Left ventricle myocardium superior (tissue), 1 donor: ENCODE data around the gene SLC51B. TPM values are rescaled to one million over a fixed set of nuclear protein-coding genes. Genes with fewer than 3 reads are reported as not detected.
"Not testable (repeated sequence)": the region's sequence is repeated elsewhere in the genome, so short reads cannot be mapped to it uniquely, and the experiment has no call there.

Experiments
- ATAC-seq: fragments of 200-7000 bp; cut with Tn5 transposase; one replicate; pipeline ENCODE4 v1.9.1; 2020; ENCODE audit warnings: mild to moderate bottlenecking, moderate library complexity
- DNase-seq: peaks from one replicate; pipeline ENCODE4 v3.0.0-alpha.2; 2020
- intact Hi-C: fragments of 100-400 bp; cut with micrococcal nuclease; formaldehyde crosslinking; loops from one replicate; pipeline ENCODE4 v1.11.0; 2022
- total RNA-seq: library from RNA; stranded (reverse); fragmentation: NEBNext Ultra II Directional; extraction: Animal tissue kit (Norgen Biotek cat#: 25700); gene quantifications from one replicate; pipeline ENCODE4 v1.2.1, GENCODE V29; 2021
- donor health status: DM: no; HTN: yes; CAD: no; lungs with severe emphysema.

Gene SLC51B
- total RNA-seq, 1 donor from 2014 or later: not detected

DNA sequence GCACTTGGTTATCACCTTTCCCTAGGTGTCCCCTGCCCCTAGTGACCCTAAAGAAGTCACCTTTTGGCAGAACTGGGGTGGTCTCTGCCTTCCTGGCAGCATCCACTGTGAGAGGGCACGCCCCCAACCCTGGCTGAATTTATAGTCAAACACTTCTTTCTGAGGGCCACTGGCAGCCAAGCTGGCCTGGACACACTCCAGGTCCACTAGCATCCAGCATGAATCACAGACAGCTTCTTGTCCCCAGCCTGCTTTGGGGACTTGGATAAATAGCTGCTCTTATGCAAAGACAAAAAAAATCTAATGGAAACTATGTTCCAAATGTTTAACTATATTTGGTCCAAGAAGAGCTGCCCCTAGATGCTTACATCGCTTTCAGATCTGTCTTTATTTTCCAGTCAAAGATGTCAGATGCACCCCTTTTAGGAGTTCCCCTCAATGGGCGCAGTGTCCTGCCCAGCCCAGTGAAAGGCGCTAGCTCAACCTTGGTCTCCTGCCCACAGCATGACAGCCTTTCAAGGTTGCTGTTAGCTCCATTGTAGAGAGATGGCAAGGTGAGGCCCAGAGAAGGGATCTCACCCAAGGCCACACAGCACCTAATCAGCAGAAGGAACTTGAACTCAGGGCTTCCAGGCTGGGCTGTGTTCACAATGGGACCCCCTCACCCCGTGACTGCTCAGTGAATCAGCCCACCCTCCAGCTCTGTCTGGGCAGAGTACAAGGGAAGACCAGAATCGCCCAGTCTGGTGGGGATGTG is 15.6 kb downstream of the SLC51B start:
- ATAC-seq (peak; percentile 47), DNase-seq (peak; percentile 72)
- intact Hi-C loops: no loop called here

DNA sequence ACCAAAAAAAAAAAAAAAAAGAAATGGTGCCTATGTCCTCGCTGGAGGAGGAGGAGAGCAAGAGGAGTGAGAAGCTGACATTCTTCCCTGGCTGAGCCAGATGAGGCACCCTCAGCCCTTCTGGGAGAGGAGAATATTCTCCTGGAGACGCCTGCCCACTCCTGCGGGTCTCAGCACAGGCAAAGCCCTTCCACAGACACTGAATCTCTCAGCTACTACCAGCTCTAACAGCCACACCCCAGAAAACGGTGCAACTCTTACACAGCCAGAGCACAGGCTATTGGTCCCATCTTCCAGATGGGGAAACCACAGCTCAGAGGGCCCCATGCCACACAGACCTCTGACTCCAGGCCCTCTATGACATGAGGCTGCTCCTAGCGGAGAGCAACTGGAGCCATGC is 16.9 kb downstream of the SLC51B start:
- no peak for ATAC-seq
- DNase-seq: no peak
- intact Hi-C loops: no loop called here

DNA sequence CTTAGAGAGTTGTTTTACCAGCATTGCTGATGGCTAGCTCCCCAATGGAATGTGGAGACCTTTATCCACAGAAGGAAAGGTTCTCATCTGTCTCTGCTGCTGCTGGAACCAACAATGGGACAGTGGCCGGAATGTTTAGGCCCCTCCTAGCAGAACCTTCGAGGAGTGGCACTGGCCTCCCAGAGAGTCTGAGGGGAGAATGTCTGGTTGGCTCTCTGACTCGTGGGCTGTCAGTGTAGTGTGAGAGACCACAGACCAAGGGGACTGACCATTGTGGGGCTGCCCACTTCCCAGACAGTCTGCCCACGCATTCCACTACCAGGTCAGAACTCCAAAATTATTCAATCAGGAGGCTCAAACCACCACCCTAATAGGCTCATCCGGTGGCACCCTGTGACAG is 17.5 kb downstream of the SLC51B start:
- intact Hi-C loops: no loop called here
- DNase-seq (no peak), ATAC-seq (no peak)

DNA sequence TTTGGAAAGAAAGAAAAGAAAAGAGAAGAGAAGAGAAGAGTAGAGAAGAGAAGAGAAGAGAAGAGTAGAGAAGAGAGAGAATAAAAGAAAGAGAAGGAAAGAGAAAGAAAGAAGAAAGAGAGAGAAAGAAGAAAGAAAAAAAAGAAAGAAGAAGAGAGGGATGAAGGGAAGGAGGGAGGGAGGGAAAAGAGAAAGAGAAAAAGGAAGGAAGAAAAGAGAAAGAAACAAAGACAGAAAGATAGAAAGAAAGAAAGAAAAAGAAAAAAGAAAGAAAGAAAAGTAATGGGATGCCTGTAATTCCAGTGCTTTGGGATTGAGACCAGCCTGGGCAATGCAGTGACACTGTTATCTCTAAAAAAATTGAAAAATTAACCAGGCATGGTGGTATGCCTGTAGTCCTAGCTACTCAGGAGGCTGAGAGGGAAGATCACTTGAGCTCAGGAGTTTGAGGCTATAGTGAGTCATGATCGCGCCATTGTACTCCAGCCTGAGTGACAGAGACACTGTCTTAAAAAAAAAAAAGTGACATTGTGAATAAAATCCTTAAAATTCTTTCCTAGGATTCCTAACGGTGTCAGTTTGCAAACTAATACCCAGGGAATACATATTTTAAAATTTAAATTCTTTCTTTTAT is 20.9 kb downstream of the SLC51B start:
- ATAC-seq: no peak
- DNase-seq: no peak
- intact Hi-C loops: no loop called here

DNA sequence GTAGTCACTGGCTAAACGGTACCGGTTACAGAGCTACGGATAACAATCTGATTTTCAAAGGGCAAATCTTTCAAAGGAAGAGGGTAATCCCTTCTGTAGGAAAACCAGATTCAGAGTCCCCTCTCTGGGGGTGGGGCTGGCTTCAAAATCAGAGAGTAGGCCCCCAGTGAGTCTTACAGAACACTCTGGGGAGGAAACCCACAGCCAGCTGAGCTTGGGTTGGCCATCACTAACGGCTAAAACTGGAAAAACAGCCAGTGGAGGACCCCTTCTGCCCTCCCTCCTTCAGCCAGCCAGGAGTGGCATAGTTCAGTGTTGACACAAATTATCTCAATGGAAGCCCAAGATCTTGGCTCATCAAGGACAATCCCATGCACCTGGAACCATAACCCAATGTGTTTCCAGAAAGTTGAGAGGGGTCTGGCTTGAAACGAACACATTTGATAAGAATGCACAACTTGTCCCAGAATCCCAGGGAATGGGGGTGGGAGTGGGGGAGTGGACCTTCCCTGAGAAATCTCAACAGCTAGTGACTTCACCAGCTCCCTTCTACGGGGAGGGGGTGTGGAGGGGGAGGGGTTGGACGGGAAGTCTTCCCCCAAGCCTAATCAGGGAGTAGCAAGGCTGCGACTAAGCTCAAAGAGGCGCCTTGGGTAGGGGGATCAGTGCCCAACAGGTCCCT is 21.6 kb downstream of the SLC51B start:
- DNase-seq: no peak
- intact Hi-C loops: no loop called here
- ATAC-seq: peak; percentile 2

DNA sequence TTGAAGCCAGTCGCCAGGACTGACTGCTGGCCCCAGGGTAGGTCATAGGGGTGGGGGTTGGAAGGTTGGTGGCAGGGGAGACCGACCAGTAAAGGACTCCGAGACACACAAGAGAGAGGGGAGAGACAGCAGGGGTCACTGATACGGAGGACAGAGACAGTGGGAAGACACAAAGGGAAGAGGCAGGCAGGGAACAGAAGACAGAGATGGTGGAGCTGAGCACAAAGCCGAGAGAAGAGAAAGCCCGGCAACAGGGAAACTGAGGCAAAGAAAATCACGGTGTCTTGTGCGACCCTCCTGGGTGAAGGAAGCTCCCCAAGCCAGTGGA is 22.1 kb downstream of the SLC51B start:
- ATAC-seq (no peak), DNase-seq (no peak)
- intact Hi-C loops: no loop called here

DNA sequence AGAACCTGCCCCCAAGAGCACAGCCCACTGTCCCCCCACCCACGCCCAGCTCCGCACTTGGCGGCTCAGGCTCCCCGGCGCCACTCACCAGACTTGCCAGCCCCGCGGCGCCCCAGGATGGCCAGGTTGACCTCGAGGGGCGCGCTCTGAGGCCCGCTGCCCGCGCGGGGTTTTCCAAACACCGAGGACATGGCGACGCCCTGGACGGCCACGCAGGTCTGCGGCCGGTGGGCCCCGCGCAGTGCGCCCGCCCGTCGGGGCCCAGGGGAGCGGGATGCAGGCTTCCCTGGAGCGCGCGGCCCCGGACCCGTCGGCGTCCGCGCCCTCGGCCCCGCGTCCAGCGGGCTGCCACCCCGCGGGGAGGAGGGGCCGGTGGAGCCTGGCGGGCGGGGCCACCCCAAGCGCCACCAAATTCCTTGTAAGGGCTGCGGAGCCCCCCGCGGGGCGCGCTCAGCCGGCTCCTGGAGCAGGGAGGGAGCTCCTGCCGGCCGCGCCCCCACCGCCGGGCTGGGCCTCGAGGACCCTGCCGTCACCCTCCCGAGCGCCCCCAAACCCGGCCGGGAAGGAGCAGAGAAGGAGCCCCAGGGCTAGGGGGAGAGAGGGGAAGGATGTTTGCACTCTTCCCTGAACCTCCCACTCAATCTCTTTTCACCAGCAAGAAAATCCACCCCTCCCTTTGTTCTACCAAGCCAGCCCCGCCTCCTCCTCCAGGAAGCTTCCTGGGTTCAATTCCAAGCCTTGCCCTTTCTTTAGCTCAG is 22.6 kb downstream of the SLC51B start, which contains the start of gene RASL12:
RASL12 (minus strand) TSS at position 347 of the 758 bp plus-strand sequence; CDS start at position 191, 156 bp downstream.
- DNase-seq (peak; percentile 66), ATAC-seq (peak; percentile 8)
- intact Hi-C loops: no loop called here

DNA sequence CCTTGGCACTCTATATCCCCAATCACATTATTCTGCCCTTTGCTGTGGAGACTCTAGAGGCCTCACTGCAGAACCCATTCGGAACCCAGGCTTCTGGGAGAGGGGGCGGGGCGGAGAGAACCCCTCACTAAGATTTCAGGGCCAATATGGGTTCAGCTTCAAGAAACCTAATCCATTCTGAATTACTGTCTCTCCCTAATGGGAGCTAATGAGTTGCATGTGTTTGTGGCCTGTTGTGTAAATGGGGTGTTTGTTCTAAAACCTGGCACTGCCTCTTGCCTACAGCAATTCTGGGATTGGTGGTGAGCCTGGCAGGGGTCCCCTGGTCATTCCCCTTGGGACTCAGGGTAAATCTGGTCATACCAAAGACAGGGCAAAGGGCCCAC is 23.2 kb downstream of the SLC51B start:
- intact Hi-C loops: no loop called here
- ATAC-seq (no peak), DNase-seq (no peak)

DNA sequence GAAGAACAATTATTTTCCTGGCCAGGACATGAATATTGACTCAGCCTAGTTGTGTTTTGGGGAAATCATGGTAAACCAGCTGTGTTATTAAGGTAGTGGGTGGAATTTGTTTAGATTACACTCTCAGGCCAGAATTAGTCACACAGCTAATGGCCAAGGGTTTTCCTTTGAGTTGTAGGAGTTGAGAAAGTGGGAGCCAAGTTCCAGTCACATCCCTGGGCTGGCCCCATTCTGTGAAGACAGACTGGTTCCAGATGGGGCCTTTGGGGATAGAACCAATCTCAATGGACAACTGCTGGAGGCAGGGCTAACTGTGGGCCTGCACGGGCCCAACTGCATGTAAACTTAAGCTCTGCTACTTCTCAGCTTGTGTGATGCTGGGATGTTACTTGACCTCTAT is 24.0 kb downstream of the SLC51B start:
- DNase-seq (peak; percentile 61), ATAC-seq (peak; percentile 59)
- intact Hi-C loops: no loop called here

DNA sequence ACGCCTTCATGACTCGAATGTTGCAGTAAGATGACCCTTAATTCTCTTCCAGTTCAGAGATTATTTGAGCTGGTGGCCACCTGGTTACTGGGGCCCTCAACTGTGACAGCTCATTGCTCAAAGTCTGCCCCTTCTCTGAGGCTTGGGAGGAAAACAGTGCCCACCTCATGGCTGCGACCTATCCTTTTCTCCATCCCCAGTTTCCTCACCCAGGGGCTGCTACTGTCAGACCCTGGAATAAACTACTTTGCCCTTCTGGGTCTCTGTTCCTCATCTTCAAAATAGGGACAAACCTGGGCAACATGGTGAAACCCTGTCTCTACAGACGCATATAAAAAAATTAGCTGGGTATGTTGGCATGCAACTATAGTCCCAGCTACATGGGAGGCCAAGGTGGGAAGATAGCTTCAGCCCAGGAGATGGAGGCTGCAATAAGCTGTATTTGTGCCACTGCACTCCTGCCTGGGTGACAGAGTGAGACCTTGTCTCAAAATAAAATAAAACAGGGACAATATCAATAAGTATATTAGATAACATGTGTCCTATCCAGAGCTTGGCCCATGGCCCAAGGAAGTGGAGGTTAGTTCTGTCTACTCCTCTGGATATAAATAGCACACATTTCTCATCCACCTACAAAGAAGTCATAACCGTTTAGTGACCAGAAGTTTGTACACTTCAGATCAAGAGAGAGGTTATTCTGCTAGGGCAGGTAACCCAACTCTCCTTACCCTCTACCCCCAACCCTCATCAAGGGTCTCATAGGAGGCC is 24.8 kb downstream of the SLC51B start:
- DNase-seq (peak; percentile 61), ATAC-seq (peak; percentile 41)
- intact Hi-C loops: no loop called here

DNA sequence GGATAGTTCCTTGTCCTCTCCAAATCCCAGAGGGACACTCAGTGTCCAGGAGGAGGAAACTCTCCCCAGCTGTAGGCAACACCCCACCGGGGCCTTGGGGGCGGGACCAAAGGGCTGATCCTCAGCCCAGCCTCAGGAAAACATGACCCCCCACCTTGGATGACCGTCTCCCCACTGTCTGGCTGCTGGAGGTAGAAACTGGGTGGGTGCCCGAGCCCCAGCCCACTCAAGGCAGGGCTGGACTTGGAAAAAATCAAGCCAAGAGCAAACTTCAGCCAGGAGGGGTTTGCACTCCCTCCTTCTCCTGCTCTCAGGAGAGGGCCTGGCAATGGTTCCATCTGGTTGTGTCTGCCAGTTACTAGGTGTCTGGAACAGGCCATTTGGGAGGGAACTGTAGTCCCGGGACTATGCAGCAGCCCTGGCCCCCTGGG is 26.2 kb downstream of the SLC51B start:
- DNase-seq (peak; percentile 82), ATAC-seq (peak; percentile 69)
- intact Hi-C loops: no loop called here

DNA sequence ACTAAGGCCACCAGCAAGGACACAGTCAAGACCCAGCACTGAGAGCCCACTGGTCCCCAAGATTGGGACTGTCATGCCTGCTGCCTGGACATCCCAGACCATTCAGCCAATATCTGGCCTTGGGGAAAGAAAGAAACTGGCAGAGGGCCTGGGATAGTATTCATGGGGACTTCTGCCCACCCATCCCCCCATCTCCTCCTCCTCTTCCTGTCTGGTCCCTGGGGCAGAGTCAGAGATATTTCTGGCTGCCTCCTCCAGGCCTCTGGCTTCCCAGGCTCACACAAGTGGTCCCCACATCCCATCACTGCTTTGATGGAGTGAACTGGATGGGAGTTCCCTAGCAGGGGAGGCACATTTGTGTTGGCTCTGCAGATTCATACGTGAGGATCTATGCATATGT is 26.8 kb downstream of the SLC51B start:
- ATAC-seq (peak; percentile 30), DNase-seq (peak; percentile 58)
- intact Hi-C loops: no loop called here

DNA sequence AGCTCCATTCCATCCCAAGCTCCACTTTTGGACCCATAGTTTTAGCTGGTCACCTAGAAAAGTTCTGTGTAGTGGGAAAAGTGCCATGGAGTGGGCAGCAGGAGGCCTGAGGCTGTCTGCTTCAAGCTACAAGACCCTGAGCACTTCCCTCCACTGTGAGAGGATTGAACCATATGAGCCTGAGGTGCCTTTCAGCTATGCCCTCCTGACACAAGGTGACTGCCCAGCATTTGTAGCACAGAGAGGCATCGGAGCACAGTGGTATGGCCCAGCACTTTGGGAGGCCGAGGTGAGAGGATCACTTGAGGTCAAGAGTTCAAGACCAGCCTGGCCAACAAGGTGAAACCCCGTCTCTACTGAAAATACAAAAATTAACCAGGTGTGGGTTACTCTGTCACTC is 27.4 kb downstream of the SLC51B start:
- ATAC-seq (no peak), DNase-seq (no peak)
- intact Hi-C loops: no loop called here

DNA sequence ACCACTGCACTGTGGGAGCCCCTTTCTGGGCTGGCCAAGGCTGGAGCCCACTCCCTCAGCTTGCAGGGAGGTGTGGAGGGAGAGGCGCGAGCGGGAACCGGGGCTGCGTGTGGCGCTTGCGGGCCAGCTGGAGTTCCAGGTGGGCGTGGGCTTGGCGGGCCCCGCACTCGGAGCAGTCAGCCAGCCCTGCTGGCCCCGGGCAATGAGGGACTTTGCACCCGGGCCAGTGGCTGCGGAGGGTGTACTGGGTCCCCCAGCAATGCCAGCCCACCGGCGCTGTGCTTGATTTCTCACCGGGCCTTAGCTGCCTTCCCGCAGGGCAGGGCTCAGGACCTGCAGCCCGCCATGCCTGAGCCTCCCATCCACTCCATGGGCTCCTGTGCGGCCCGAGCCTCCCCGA is 29.8 kb downstream of the SLC51B start:
- intact Hi-C loops, DNase-seq, ATAC-seq: not testable (repeated sequence)

DNA sequence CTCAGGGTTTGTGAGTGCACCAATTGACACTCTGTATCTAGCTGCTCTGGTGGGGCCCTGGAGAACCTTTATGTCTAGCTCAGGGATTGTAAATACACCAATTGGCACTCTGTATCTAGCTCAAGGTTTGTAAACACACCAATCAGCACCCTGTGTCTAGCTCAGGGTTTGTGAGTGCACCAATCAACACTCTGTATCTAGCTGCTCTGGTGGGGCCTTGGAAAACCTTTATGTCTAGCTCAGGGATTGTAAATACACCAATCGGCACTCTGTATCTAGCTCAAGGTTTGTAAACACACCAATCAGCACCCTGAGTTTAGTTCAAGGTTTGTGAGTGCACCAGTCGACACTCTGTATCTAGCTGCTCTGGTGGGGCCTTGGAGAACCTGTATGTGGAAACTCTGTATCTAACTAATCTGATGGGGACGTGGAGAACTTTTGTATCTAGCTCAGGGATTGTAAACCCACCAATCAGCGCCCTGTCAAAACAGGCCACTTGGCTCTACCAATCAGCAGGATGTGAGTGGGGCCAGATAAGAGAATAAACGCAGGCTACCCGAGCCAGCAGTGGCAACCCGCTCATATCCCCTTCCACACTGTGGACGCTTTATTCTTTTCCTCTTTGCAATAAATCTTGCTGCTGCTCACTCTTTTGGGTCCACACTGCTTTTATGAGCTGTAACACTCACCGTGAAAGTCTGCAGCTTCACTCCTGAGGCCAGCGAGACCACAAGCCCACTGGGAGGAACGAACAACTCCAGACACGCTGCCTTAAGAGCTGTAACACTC is 30.6 kb downstream of the SLC51B start:
- ATAC-seq, DNase-seq, intact Hi-C loops: not testable (repeated sequence)

DNA sequence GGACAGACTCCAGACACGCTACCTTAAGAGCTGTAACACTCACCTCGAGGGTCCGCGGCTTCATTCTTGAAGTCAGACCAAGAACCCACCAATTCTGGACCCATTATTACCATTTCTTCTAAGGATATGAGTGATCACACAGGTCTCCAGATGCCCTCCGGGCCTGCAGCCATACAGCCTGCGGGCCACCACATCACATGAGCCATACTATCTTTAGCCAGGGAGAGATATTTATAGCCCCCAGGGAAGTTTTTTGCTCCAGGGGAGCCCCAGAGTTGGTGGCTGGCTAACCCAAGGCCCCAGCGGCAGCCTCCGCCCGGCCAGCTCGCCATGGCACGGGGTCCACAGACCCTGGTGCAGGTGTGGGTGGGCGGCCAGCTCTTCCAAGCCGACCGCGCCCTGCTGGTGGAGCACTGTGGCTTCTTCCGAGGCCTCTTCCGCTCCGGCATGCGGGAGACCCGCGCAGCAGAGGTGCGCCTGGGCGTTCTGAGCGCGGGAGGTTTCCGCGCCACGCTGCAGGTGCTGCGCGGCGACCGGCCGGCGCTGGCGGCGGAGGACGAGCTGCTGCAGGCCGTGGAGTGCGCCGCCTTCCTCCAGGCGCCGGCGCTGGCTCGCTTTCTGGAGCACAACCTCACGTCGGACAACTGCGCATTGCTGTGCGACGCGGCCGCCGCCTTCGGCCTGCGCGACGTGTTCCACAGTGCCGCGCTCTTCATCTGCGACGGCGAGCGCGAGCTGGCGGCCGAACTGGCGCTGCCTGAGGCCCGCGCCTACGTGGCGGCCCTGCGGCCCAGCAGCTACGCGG is 31.5 kb downstream of the SLC51B start, which contains the start of gene KBTBD13:
KBTBD13 (plus strand) TSS at position 261 of the 805 bp plus-strand sequence; CDS start at position 331, 70 bp downstream.
- intact Hi-C loops: no loop called here
- ATAC-seq: peak; percentile 79
- peak; percentile 67 for DNase-seq

DNA sequence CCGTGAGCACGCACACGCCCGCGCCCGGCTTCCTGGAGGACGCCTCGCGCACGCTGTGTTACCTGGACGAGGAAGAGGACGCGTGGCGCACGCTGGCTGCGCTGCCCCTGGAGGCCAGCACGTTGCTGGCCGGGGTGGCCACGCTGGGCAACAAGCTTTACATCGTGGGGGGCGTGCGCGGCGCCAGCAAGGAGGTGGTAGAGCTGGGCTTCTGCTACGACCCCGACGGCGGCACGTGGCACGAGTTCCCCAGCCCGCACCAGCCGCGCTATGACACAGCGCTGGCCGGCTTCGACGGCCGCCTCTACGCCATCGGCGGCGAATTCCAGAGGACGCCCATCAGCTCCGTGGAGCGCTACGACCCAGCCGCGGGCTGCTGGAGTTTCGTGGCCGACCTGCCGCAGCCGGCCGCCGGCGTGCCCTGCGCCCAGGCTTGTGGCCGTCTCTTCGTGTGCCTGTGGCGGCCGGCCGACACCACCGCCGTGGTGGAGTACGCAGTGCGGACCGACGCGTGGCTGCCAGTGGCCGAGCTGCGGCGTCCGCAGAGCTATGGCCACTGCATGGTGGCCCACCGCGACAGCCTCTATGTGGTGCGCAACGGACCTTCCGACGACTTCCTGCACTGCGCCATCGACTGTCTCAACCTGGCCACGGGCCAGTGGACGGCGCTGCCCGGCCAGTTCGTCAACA is 32.2 kb downstream of the SLC51B start:
- intact Hi-C loops: no loop called here
- DNase-seq: no peak
- no peak for ATAC-seq
